Panc1 (cell line): ENCODE results near the gene VWA5B1.

Experiments
- CTCF ChIP-seq: fragments of 450-650 bp; IDR thresholded peaks from 2 replicates; pipeline ENCODE4 v1.5.1; 2017; ENCODE audit warnings: mild to moderate bottlenecking
- POLR2AphosphoS5 ChIP-seq: IDR thresholded peaks from 2 replicates; pipeline ENCODE4 v1.6.1; 2012; ENCODE audit warnings: mild to moderate bottlenecking, low read depth, low read length, moderate library complexity

- TF ChIP-seq CTCF = no peak
- TF ChIP-seq POLR2AphosphoS5 = no peak
Measured at GRCh38 chr1:20373286-20373685, 82.6 kb downstream of the VWA5B1 start.
